NCI-H82 (cell line): ENCODE data around the gene TERB1.

ENCODE experiments used
- DNase-seq: peaks from one replicate; lab custom pipeline; 2025; lab: John Stamatoyannopoulos, UW

Gene TERB1, protein sequence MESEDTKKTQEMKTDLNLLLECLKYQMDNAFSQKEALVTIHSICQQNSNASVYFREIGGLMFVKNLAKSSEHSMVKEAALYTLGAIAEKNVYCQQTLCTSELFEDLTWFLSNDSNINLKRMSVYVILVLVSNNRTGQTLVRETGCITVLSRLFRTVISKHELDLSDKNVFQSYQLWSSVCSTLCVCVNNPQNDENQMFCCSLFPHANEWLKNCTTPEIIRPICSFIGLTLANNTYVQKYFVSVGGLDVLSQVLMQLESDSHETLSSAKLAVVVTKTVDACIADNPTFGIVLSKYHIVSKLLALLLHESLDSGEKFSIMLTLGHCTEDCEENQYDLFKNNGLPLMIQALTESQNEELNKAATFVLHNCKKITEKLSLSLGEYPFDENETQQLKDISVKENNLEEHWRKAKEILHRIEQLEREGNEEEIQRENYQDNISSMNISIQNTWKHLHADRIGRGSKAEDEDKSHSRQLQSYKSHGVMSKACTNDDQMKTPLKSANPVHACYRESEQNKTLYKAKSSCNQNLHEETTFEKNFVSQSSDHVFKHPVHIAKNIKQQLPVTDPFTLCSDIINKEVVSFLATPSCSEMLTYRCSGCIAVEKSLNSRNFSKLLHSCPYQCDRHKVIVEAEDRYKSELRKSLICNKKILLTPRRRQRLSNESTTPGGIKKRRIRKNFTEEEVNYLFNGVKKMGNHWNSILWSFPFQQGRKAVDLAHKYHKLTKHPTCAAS

DNA sequence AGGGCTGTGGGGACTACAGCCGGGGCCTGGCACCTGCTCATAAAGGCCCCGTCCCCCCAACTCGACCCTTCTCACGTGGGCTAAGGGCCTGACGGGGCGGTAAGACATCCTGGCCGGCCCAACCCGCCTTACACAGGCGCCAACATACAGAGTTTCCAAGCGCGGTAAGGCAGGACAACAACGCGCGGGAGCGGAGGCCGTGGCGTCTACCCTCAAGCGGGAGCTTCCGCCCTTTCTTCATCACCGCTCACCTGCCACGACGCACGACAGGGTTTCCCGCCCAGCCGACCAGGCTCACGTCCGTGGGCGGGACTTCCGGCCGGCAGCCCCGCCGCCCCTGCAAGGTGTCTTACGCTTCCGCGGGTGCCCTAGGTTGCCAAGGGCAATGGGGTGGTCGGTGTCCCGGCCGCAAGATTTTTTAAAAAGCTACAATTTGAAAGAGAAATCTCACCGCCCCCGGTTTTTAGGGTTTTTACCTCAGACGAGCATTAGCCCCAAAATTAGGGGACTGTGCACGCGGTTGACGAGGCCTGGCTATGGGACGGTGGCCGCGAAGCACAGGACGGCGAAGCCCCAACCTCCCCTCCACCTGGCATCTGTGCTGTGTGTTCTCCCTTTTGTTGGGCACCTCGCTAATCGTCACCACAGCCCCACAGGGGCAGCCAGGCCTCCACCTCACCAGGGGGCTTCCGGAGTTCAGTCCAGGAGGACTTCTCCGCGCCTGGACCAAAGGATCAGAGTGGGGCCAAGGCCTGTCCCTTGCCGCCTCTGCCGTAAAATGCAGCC, at the start of gene TERB1:
TSS of gene TERB1 (minus strand) at position 265 of the 786 bp plus-strand sequence. CDS start 4,786 bp downstream, outside the sequence.
- no peak for DNase-seq

DNA sequence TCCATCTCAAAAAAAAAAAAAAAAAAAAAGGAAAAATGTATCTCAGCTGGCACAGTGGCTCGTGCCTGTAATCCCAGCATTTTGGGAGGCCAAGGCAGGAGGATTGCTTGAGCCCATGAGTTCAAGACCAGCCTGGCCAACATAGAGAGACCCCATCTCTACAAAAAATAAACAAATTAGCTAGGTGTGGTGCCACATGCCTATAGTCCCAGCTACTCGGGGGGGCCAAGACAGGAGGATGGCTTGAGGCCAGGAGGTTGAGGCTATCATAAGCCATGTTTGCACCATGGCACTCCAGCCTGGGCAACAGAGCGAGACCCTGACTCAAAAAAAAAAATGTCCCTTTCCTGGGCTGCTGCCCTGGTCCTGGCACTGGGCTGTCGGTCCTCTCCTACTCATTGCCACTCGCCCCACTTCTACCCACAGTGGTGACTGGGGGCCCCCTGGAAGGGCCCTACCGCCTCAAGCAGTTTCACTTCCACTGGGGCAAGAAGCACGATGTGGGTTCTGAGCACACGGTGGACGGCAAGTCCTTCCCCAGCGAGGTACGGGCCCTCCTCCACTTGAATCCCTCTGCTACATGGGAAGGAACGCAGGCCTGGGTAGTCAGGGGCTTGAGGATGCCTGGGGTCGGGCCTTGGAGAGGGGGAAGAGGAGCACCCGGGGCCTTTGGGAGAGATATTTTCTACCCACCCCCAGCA, 48.9 kb upstream of the TERB1 start:
- DNase-seq, result no peak

DNA sequence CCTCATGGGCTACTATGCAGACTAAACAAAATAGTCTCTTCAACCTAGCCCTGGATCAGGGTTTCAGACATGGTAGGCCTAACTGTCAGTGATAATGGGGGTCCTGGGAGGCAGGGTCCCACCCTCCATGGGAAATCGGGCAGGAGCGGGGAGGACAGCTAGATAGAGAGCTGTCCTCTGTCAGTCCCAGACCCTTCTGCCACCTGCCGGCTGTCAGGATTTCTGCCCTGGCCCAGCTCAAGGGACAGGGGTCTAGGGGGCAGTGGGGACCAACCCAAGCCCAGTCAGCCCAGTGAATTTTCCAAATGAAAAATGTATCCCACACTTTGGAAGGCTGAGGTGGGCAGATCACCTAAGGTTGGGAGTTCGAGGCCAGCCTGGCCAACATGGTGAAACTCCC, 48.2 kb upstream of the TERB1 start:
- no peak for DNase-seq

DNA sequence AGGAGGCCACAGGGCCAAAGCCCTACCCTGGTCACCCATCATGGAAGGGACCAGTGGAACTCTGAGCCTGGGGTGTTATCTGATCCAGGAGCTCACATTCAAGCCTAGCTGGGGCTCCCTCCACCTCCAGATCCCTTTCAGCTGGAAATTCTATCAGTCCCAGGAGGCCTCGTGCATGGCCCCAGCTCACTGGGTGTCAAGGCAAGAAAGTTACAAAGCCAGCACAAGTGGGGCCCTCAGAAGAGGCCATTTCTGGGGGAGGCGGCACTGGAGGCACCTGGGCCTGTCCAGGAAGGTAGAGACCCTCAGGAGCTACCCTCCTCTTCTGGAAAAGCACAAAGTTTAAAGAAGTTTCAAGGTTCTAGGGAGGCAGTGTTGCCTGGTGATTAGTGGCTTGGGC, 47.6 kb upstream of the TERB1 start:
- DNase-seq, result no peak

DNA sequence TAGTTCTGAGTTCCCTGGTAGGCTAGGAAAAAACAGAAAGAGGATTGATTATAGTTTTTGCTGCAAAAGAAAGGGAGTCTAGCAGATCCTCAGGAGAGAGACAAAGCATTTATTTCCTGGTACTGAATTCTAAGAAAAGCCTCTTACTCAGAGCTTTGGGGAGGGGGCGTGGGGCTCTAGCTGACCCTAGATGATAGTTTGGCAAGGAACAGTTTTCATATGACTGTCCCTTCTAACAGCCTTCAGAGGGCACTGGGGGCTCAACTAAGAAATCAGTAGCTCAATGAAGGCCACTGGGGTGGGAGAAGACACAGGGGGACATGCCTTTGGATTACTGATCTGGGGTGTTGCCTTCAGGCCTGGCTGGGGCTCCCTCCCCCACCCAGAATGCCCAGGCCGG, 46.8 kb upstream of the TERB1 start:
- no peak for DNase-seq

DNA sequence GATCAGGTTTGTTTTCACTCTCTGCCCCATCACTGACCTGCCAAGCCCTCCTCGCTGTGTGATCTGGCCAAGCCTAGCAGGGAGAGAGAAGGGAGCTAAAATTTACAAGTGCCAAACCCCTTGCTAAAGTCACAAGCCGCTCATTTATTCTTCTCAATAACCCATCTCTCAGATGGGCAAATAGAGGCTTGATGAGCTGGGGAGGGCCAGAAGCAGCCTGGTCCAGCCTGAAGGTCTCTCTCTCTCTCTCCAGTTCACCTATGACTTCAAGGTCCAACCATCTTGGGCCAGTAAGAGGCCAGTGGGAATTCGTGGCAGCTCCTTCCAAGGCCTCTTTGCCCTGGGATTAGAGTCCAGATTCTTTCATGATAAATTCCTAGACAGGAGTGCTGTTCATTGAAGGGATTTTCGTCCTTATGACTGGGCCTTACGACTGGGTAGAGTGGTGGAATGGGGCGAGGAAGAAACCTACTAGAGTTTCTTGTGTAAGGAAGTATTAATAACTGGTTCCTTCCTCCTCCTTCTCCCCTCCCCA, 46.2 kb upstream of the TERB1 start:
- DNase-seq, result no peak

DNA sequence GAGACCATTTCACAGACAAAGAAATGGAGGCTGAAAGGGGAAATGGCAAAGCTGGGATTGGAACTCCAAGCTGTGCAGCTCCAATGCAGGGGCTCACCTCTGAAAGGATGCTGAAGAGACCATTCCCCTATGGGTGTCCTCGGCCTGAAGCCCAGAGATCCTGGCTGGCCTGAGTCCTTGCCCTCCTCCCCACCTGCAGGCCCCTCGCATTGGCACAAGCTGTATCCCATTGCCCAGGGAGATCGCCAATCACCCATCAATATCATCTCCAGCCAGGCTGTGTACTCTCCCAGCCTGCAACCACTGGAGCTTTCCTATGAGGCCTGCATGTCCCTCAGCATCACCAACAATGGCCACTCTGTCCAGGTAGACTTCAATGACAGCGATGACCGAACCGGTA, 45.4 kb upstream of the TERB1 start:
- no peak for DNase-seq

DNA sequence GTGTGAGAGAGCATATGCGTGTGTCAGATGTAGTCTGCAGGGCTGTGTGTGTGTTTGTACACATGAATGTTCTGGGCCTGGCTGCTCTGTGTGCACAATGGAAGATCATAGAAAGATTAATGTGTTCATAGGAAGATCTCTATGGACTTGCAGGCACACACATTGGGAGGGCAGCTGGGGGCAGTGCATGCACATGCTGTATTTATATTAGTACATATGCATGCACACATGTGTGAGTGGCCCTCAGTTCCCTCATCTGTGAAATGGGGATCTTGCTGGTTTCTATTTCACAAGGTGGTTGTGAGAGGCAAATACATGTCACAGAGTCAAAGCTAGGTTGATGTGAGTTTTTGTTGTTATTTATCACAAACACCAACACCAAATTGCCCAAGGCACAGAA, 44.9 kb upstream of the TERB1 start:
- DNase-seq, result no peak

DNA sequence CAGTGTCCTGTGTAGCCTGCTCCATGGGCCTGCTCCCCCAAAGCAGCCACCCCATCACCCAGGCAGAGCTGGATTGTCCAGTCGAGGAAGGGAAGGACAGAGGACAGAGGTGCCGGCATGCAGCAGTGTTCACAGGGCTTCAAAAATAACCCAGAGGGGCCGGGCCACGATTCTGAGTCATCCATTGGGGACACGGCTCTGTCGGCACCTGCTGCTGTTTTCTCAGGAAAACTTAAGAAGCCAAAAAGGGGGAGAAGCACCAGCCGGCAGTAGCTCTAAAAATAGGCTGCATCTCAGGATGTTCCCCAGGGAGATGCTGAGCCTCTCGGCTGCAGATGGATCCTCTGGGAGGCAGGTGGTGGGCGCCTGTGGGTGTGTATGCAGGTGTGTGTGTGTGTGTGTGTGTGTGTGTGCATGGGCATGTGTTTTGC, 44.4 kb upstream of the TERB1 start:
- DNase-seq, result peak; percentile 86

DNA sequence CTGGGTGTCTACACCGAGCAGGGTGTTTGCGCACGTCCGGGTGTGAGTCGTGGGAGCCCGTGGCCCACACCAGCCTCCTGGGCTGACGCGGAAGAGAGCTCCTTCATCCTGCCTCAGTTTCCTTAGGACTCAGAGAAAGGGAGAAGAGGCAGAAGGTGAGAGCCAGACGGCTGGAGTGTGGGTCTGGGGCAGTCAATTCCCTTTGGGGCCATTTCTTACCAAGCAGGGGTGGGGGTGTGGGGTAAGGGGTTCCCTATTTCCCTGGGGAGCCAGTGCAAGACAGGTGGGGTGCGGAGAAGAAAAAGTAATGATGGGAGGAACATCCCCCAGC, 43.7 kb upstream of the TERB1 start:
- DNase-seq, result no peak

DNA sequence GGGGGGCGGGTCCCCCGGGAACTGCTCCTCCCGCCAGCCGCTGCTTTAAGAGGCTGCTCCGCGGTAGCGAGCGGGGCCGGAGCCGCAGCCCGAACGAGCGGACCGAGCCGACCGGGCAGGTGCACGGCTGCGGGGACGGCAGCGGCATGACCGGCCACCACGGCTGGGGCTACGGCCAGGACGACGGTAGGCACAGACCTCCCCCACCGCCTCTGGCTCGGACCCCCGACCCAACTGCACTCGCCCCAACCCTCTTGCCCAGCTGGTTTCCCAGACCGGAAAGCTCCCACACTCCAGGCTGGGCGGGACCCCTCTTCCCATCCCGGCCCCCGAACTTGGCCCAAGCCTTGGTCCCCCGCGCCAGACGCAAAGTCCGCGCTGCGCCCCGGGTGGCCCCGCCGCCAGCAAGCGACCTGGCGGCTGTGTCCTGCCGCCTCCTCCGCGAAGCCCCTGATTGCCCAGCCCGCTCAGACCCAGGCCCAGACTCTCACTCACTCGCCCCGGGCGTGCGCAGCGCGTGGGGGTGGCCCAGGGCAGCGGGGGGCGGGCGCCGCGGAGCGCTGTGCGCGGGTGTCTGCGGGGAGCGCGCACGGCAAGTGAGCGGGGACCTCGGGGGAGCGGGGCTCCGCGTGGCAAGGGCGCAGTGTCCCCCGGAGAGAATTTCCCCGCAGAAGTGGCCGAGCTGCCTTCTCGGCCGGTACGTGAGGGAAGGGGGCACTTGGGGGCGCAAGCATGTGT, 43.1 kb upstream of the TERB1 start, which contains the start of gene CA7:
TSS of gene CA7 (plus strand) at position 73 of the 738 bp plus-strand sequence. CDS start at position 147, 74 bp downstream.
- DNase-seq, result no peak

DNA sequence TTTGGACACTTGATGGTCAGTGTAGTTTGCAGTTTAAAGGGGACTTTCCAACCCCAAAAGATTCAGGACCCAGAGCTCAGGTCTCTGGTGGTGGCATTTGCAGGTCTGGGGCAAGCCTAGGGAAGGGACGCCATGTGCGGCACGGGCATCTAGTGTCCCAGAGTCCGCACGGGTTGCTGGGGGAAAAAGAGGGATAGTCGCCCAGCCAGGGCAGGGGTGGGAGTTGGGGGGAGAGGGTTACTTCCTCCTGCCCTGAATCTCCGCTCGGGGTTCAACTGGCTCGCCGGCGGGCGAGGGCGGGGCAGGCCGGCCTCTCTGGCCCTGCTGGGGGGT, 42.6 kb upstream of the TERB1 start:
- no peak for DNase-seq

DNA sequence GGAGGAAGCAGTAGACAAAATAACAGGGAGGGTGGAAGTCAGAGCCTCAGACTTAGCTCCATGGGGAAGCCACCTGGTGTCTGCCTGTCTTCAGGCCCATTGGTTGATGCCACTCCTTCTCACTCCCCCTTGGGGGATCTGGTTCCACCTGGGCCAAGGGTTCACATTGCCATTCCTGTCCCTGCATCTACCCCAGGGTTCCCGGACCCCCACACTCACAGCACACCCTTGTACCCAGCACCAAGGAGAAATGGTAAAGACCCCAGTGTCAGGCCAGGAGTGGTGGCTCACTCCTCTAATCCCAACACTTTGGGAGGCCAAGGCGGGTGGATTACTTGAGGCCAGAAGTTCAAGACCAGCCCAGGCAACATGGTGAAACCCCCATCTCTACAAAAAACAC, 41.8 kb upstream of the TERB1 start:
- peak; percentile 5 for DNase-seq

DNA sequence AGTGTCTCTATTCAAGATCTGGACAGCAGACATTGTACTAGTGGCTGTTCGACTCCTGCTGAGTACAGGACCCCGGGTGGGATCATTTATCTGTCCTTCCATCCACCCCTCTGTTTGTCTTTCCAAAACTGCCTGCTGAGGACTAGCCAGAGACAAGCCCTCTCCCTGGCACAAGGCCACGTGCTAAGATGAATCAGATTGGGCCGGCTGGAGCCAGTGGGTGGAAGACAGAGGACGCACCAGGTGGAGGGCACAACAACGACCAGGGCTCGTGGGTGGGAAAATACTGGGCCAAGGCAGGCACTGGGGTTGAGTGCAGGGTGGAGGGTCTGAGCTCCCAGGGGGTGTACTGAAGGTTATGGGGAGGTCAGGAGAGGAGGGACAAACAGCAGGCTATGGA, 41.4 kb upstream of the TERB1 start:
- no peak for DNase-seq

DNA sequence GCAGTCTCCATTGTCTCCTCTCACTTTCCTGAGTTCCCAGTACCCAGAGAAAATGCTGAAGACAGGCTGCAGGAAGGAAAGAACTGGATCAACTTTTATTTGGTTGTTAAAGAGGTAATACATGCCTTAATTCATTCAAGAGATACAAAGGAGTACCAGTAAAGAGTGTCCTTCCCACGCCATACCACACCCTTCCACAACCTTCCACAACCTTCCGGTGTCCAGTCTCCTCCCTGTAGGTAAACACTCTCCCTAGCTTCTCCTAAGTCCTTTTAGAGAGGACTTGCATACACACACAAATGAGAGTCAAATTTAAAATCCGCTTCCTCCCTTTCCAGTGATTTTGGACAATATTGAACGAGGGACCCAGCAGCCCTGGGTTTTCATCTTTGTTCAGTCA, 40.0 kb upstream of the TERB1 start:
- DNase-seq, result no peak

DNA sequence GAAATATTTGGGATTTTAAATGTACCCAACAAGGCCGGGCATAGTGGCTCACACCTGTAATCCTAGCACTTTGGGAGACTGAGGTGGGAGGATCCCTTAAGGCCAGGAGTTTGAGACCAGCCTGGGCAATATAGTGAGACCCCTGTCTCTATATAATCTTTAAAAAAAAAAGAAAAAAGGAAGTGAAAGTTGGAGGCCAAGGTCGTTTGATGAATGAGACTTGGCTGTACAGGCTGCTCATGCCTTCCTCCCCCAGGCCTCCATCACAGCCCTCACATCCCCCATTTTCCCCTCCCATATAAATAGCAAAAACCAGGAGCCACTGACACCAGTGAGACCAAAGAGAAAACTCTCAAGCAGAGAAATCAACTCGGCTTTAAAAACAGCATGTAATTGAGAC, 39.5 kb upstream of the TERB1 start:
- DNase-seq, result no peak

DNA sequence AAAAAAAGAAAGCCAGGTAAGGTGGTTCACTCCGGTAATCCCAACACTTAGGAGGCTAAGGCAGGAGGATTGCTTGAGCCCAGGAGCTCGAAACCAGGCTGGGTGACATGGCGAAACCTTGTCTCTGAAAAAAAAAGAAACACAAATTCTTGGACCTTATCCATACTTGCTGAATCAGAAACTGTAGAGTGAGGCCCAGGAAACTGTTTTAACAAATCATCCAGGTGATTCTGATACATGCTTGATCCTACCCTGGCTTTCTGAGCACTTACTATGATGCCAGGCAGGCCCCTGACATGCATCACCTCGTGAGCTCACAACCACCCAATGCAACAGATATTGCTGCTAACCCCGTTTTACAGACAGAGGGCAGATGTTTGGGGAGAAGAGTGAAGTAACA, 33.4 kb upstream of the TERB1 start:
- no peak for DNase-seq

DNA sequence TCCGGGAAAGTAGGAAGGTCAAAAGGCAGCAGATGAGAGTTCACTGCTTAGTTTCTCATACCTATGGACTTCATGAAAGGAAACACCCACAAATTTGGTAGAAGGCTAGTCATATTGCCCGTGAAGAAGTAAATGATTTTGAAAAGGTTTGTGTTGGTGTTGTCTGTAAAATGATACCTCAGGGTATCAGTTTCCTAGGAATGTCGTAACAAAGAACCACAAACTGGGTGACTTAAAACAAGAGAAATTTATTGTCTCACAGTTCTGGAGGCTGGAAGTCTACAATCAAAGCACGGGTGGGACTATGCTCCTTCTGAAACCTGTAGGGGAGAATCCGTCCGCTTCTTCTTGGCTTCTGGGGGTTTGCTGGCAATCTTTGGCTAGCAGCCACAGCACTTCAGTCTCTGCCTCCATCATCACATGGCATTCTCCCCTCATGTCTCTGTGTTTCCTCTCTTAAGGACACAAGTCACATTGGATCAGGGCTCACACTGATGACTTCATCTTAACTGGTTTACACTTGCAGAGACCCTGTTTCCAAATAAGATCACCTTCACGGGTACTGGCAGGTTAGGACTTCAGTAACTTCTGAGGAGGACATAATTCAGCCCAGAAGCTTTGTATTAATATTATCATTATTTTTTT, 31.4 kb upstream of the TERB1 start:
- DNase-seq, result no peak

DNA sequence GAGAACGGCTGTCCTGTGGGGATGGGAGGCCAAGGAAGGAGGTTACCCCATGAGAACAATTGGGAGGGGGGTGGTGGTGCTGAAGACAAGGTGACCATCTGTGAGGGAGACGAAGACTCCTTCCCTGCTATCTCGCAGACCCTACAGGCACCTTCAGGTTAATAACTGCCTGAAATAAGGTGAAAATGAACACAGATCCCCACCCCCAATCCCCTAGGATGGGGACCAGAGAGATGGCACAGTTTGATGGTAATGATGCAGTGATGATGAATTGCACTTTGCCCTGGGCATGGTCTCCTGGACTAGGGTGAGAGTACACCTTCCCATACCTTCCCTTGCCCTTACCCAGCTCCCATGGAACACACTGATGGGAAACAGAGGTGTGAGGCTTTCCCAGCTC, 30.8 kb upstream of the TERB1 start:
- DNase-seq, result no peak
